Mesenchymal stem cell (in vitro differentiated cells and primary cell): ENCODE data around the gene IL31RA.

Source experiments
- DNase-seq: peaks from one replicate; pipeline ENCODE4 v3.0.0-alpha.2; 2013
- H2AFZ ChIP-seq: one replicate; pipeline ENCODE4 v1.6.1; 2013; ENCODE audit warnings: low read depth, mild to moderate bottlenecking, control low read depth, inconsistent platforms, low read length, moderate library complexity
- H2AK5ac ChIP-seq: 2 replicates; pipeline ENCODE4 v1.6.1; 2013; ENCODE audit warnings: low read length, moderate library complexity, mild to moderate bottlenecking, inconsistent platforms; ENCODE audit not compliant: severe bottlenecking
- H2BK120ac ChIP-seq: one replicate; pipeline ENCODE4 v1.6.1; 2013; ENCODE audit warnings: low read depth, mild to moderate bottlenecking, inconsistent platforms, low read length, moderate library complexity
- H2BK12ac ChIP-seq, 2 experiments: one replicate each; pipeline ENCODE4 v1.6.1; 2013; ENCODE audit warnings: inconsistent platforms in 2 of 2, low read length in 2 of 2, mild to moderate bottlenecking in 2 of 2, moderate library complexity in 2 of 2, control low read depth in 1 of 2
- H2BK15ac ChIP-seq: one replicate; pipeline ENCODE4 v1.6.1; 2013; ENCODE audit warnings: mild to moderate bottlenecking, low read depth, inconsistent platforms; ENCODE audit not compliant: poor library complexity, severe bottlenecking
- H2BK5ac ChIP-seq: 2 replicates; pipeline ENCODE4 v1.6.1; 2013; ENCODE audit warnings: low read depth, mild to moderate bottlenecking, low read length, control low read depth, inconsistent platforms; ENCODE audit not compliant: poor library complexity, severe bottlenecking
- H3K14ac ChIP-seq, 2 experiments: one replicate each; pipeline ENCODE4 v1.6.1; 2013; ENCODE audit warnings: inconsistent platforms in 2 of 2, low read length in 2 of 2, control low read depth in 1 of 2, mild to moderate bottlenecking in 1 of 2, moderate library complexity in 1 of 2
- H3K18ac ChIP-seq, 2 experiments: one replicate each; pipeline ENCODE4 v1.6.1; 2013; ENCODE audit warnings: inconsistent platforms in 2 of 2, low read length in 2 of 2, control low read depth in 1 of 2, low read depth in 1 of 2, mild to moderate bottlenecking in 1 of 2
- H3K23ac ChIP-seq, 2 experiments: one replicate each; pipeline ENCODE4 v1.6.1; 2013; ENCODE audit warnings: inconsistent platforms in 2 of 2, low read length in 2 of 2, mild to moderate bottlenecking in 2 of 2, moderate library complexity in 2 of 2, control low read depth in 1 of 2
- H3K27ac ChIP-seq: 2 replicates; pipeline ENCODE4 v1.5.1; 2013; ENCODE audit warnings: mild to moderate bottlenecking, moderate library complexity, low read length, control low read depth, inconsistent platforms; ENCODE audit not compliant: poor library complexity, severe bottlenecking
- H3K27me3 ChIP-seq, 2 experiments: 2 replicates each; pipeline versions ENCODE4 v1.6.1 to v1.7.0; 2013; ENCODE audit warnings: low read length in 2 of 2, mild to moderate bottlenecking in 2 of 2, moderate library complexity in 2 of 2, control low read depth in 1 of 2, inconsistent platforms in 1 of 2; ENCODE audit not compliant: control insufficient read depth in 1 of 2, insufficient read depth in 1 of 2
- H3K36me3 ChIP-seq, 2 experiments: 2 replicates each; pipeline versions ENCODE4 v1.6.1 to v1.7.0; 2013; ENCODE audit warnings: low read length in 2 of 2, control low read depth in 1 of 2, inconsistent platforms in 1 of 2, low read depth in 1 of 2, mild to moderate bottlenecking in 1 of 2; ENCODE audit not compliant: insufficient read depth in 2 of 2, control insufficient read depth in 1 of 2
- H3K4ac ChIP-seq, 2 experiments: one replicate each; pipeline ENCODE4 v1.6.1; 2013; ENCODE audit warnings: inconsistent platforms in 2 of 2, low read length in 2 of 2, mild to moderate bottlenecking in 2 of 2, moderate library complexity in 2 of 2, control low read depth in 1 of 2, low read depth in 1 of 2
- H3K4me1 ChIP-seq: 2 replicates; pipeline ENCODE4 v1.6.1; 2013; ENCODE audit warnings: low read depth, low read length, control low read depth; ENCODE audit not compliant: control insufficient read depth, insufficient read depth
- H3K4me2 ChIP-seq: 2 replicates; pipeline ENCODE4 v1.6.1; 2013; ENCODE audit warnings: low read length, mild to moderate bottlenecking, inconsistent platforms; ENCODE audit not compliant: poor library complexity, severe bottlenecking
- H3K4me3 ChIP-seq, 2 experiments: 2 replicates each; pipeline versions ENCODE4 v1.5.1 to v1.7.0; 2013; ENCODE audit warnings: low read length in 2 of 2, mild to moderate bottlenecking in 2 of 2, control low read depth in 1 of 2, low read depth in 1 of 2; ENCODE audit not compliant: insufficient read depth in 1 of 2
- H3K79me1 ChIP-seq: replicated peaks from 2 replicates; pipeline ENCODE4 v1.6.1; 2013; ENCODE audit warnings: mild to moderate bottlenecking, control low read depth, low read length, inconsistent platforms; ENCODE audit not compliant: poor library complexity, severe bottlenecking
- H3K9ac ChIP-seq: 2 replicates; pipeline ENCODE4 v1.7.0; 2013; ENCODE audit warnings: mild to moderate bottlenecking, low read length, moderate library complexity
- H3K9me3 ChIP-seq: 2 replicates; pipeline ENCODE4 v1.7.0; 2013; ENCODE audit warnings: mild to moderate bottlenecking, low read length; ENCODE audit not compliant: control insufficient read depth
- H4K8ac ChIP-seq: one replicate; pipeline ENCODE4 v1.6.1; 2013; ENCODE audit warnings: inconsistent platforms, mild to moderate bottlenecking, low read length, moderate library complexity
- H4K91ac ChIP-seq: one replicate; pipeline ENCODE4 v1.6.1; 2013; ENCODE audit warnings: mild to moderate bottlenecking, low read length, inconsistent platforms
- WGBS: methylation state at CpG from one replicate; pipeline ENCODE4 v1.1.7; 2013; ENCODE audit warnings: mixed read lengths; 5-methylcytosine and 5-hydroxymethylcytosine counted together

Gene IL31RA

GRCh38 chr5:55897206-55897894 is 46.2 kb downstream of the IL31RA start:
- Histone ChIP-seq H2BK15ac (no peak overlapping the region), H3K4me2 (peak overlapping the region; percentile 46), H3K4me1 (peaks cover 8% of the 10 kb centered on the region), H3K36me3 (no peaks in the 10 kb centered on the region), H3K14ac (no peak overlapping the region), H3K4me3 (peak overlapping the region in 1 of 2 experiments; percentile 52), H2AFZ (no peak overlapping the region), H4K91ac (no peak overlapping the region), H2BK5ac (no peak overlapping the region), H3K4ac (no peak overlapping the region), H3K23ac (no peak overlapping the region), H2BK120ac (no peak overlapping the region), H3K18ac (peak overlapping the region in 1 of 2 experiments; percentile 41), H3K27ac (peak overlapping the region; percentile 46), H3K9me3 (no peaks in the 10 kb centered on the region), H3K9ac (peak overlapping the region; percentile 5), H2BK12ac (peak overlapping the region in 1 of 2 experiments; percentile 34), H3K79me1 (no peaks in the 10 kb centered on the region), H2AK5ac (peak overlapping the region; percentile 54), H3K27me3 (no peaks in the 10 kb centered on the region), H4K8ac (no peak overlapping the region)
- no peak for DNase-seq
- 86% methylated on average over 8 of the region's 8 CpGs for whole genome bisulfite sequencing

- Histone ChIP-seq H3K27me3 (no peaks in the 10 kb centered on the region), H3K79me1 (no peaks in the 10 kb centered on the region), H2AFZ (no peak overlapping the region), H3K9ac (peak overlapping the region; percentile 5), H4K91ac (no peak overlapping the region), H3K4me2 (peak overlapping the region; percentile 46), H3K4me3 (peak overlapping the region; percentile 23 to 52), H2BK15ac (peak overlapping the region; percentile 26), H2BK120ac (no peak overlapping the region), H2BK5ac (no peak overlapping the region), H3K36me3 (no peaks in the 10 kb centered on the region), H4K8ac (peak overlapping the region; percentile 12), H3K9me3 (no peaks in the 10 kb centered on the region), H3K27ac (peak overlapping the region; percentile 46), H3K4me1 (peaks cover 9% of the 10 kb centered on the region), H2AK5ac (no peak overlapping the region), H3K14ac (no peak overlapping the region), H2BK12ac (no peak overlapping the region), H3K18ac (no peak overlapping the region), H3K23ac (no peak overlapping the region), H3K4ac (no peak overlapping the region)
- 95% methylated on average over 10 of the region's 14 CpGs for WGBS
- no peak for DNase-seq
Observed at GRCh38 chr5:55897905-55898304, 46.7 kb downstream of the IL31RA start.

- Histone ChIP-seq H3K4me2 (no peak overlapping the region), H3K14ac (no peak overlapping the region), H2BK15ac (no peak overlapping the region), H2AK5ac (no peak overlapping the region), H3K79me1 (no peaks in the 10 kb centered on the region), H2BK5ac (no peak overlapping the region), H2BK120ac (no peak overlapping the region), H3K27ac (no peak overlapping the region), H4K91ac (no peak overlapping the region), H4K8ac (no peak overlapping the region), H2AFZ (no peak overlapping the region), H2BK12ac (no peak overlapping the region), H3K9ac (no peak overlapping the region), H3K9me3 (no peaks in the 10 kb centered on the region), H3K4me1 (peaks cover 17% of the 10 kb centered on the region), H3K23ac (no peak overlapping the region), H3K18ac (no peak overlapping the region), H3K36me3 (no peaks in the 10 kb centered on the region), H3K4ac (no peak overlapping the region), H3K4me3 (peak overlapping the region in 1 of 2 experiments; percentile 23), H3K27me3 (no peaks in the 10 kb centered on the region)
- peak; percentile 34 for DNase-seq
- 76% methylated on average over 6 of the region's 6 CpGs for WGBS
Observed at GRCh38 chr5:55899344-55899743, 48.2 kb downstream of the IL31RA start.

GRCh38 chr5:55900068-55900467 is 48.9 kb downstream of the IL31RA start:
- Histone ChIP-seq H2AK5ac (no peak overlapping the region), H3K14ac (no peak overlapping the region), H3K23ac (no peak overlapping the region), H2BK12ac (no peak overlapping the region), H4K91ac (no peak overlapping the region), H2AFZ (no peak overlapping the region), H4K8ac (no peak overlapping the region), H2BK15ac (no peak overlapping the region), H2BK120ac (no peak overlapping the region), H3K36me3 (no peaks in the 10 kb centered on the region), H3K4ac (no peak overlapping the region), H3K9ac (no peak overlapping the region), H3K27ac (no peak overlapping the region), H3K4me3 (no peak overlapping the region), H3K18ac (no peak overlapping the region), H3K27me3 (no peaks in the 10 kb centered on the region), H3K4me1 (peaks cover 17% of the 10 kb centered on the region), H3K79me1 (no peaks in the 10 kb centered on the region), H3K9me3 (no peaks in the 10 kb centered on the region), H2BK5ac (no peak overlapping the region), H3K4me2 (no peak overlapping the region)
- no peak for DNase-seq
- no CpG with 5 or more reads among the region's 1 CpG for WGBS
